Measurements from ENCODE around the gene NAV2. TPM values are rescaled to one million over a fixed set of nuclear protein-coding genes. Genes with fewer than 3 reads are reported as not detected.

The NAV2 gene
- polyA plus RNA-seq, 1 donor (not counting 4 experiments of a cell fraction or from before 2014, with no cell fraction given) = 4.0 TPM

- H3K27ac ChIP-seq (ENCODE audit: control insufficient read depth, insufficient read depth, low read length) = no peak overlapping the region
- H2AFZ ChIP-seq (ENCODE audit: control insufficient read depth, low read length) = no peak overlapping the region
- H3K4me3 ChIP-seq (ENCODE audit: control insufficient read depth in 2 of 3, extremely low read depth in 1 of 3, insufficient read depth in 2 of 3, low read depth in 1 of 3, low read length in 3 of 3) = no peak overlapping the region
- no peak overlapping the region for H3K4me2 ChIP-seq (ENCODE audit: control insufficient read depth, extremely low read depth, insufficient read depth, low read depth, low read length)
- no peak overlapping the region for H3K9ac ChIP-seq (ENCODE audit: control insufficient read depth, extremely low read depth, insufficient read depth, low read length)
- no peaks in the 10 kb centered on the region for H3K79me2 ChIP-seq (ENCODE audit: control insufficient read depth, insufficient read depth, low read length)
- H3K36me3 ChIP-seq (ENCODE audit: control insufficient read depth in 2 of 2, extremely low read depth in 1 of 2, insufficient read depth in 2 of 2, low read length in 2 of 2) = no peaks in the 10 kb centered on the region
- H3K27me3 ChIP-seq (ENCODE audit: control insufficient read depth, extremely low read depth, insufficient read depth, low read length) = no peaks in the 10 kb centered on the region
- dilution Hi-C loops (cut with MboI; ENCODE audit: extremely low pct_ligation_motif_present, low sequenced_read_pairs) = no loop called here
- no peak for FAIRE-seq
- DNase-seq (ENCODE audit: low read depth, low spot score) = no peak
- H3K9me1 ChIP-seq (ENCODE audit: control insufficient read depth, extremely low read depth, insufficient read depth, low read length) = no peaks in the 10 kb centered on the region
- no peaks in the 10 kb centered on the region for H4K20me1 ChIP-seq (ENCODE audit: control insufficient read depth, extremely low read depth, insufficient read depth, low read length)
- TF ChIP-seq EZH2 (IDR thresholded peaks at IDR 0.05; ENCODE audit: low read length) (no peak), CTCF (optimal IDR thresholded peaks at IDR 0.05 in 1 of 3, IDR thresholded peaks at IDR 0.05 in 1 of 3, conservative IDR thresholded peaks at IDR 0.05 in 1 of 3; ENCODE audit: extremely low read depth in 1 of 3, insufficient read depth in 2 of 3, low read length in 3 of 3) (no peak)
- no peaks in the 10 kb centered on the region for H3K9me3 ChIP-seq (ENCODE audit: control insufficient read depth, low read depth, low read length)
- H3K4me1 ChIP-seq (ENCODE audit: control insufficient read depth, extremely low read depth, insufficient read depth, low read length) = peaks cover 5% of the 10 kb centered on the region
Observed at GRCh38 chr11:19939415-19939929, 226.8 kb downstream of the NAV2 start.

GRCh38 chr11:19940831-19941230 lies 228.2 kb downstream of the NAV2 start:
- no peak overlapping the region for H2AFZ ChIP-seq (ENCODE audit: control insufficient read depth, low read length)
- DNase-seq (ENCODE audit: low read depth, low spot score) = no peak
- no peaks in the 10 kb centered on the region for H4K20me1 ChIP-seq (ENCODE audit: control insufficient read depth, extremely low read depth, insufficient read depth, low read length)
- H3K27ac ChIP-seq (ENCODE audit: control insufficient read depth, insufficient read depth, low read length) = no peak overlapping the region
- H3K27me3 ChIP-seq (ENCODE audit: control insufficient read depth, extremely low read depth, insufficient read depth, low read length) = peaks cover 4% of the 10 kb centered on the region
- H3K9ac ChIP-seq (ENCODE audit: control insufficient read depth, extremely low read depth, insufficient read depth, low read length) = no peak overlapping the region
- H3K4me1 ChIP-seq (ENCODE audit: control insufficient read depth, extremely low read depth, insufficient read depth, low read length) = peaks cover 5% of the 10 kb centered on the region
- no peaks in the 10 kb centered on the region for H3K9me3 ChIP-seq (ENCODE audit: control insufficient read depth, low read depth, low read length)
- no peak for TF ChIP-seq EZH2 (IDR thresholded peaks at IDR 0.05; ENCODE audit: low read length)
- no peak for TF ChIP-seq CTCF (optimal IDR thresholded peaks at IDR 0.05 in 1 of 3, IDR thresholded peaks at IDR 0.05 in 1 of 3, conservative IDR thresholded peaks at IDR 0.05 in 1 of 3; ENCODE audit: extremely low read depth in 1 of 3, insufficient read depth in 2 of 3, low read length in 3 of 3)
- no peak for FAIRE-seq
- no peak overlapping the region for H3K4me2 ChIP-seq (ENCODE audit: control insufficient read depth, extremely low read depth, insufficient read depth, low read depth, low read length)
- no peaks in the 10 kb centered on the region for H3K79me2 ChIP-seq (ENCODE audit: control insufficient read depth, insufficient read depth, low read length)
- dilution Hi-C loops (cut with MboI; ENCODE audit: extremely low pct_ligation_motif_present, low sequenced_read_pairs) = no loop called here
- no peaks in the 10 kb centered on the region for H3K9me1 ChIP-seq (ENCODE audit: control insufficient read depth, extremely low read depth, insufficient read depth, low read length)
- no peak overlapping the region for H3K4me3 ChIP-seq (ENCODE audit: control insufficient read depth in 2 of 3, extremely low read depth in 1 of 3, insufficient read depth in 2 of 3, low read depth in 1 of 3, low read length in 3 of 3)
- no peaks in the 10 kb centered on the region for H3K36me3 ChIP-seq (ENCODE audit: control insufficient read depth in 2 of 2, extremely low read depth in 1 of 2, insufficient read depth in 2 of 2, low read length in 2 of 2)
